Fibroblast of the conjunctiva (primary cell): ENCODE results near the gene KRT13.
A peak's percentile ranks its signal among the peaks of the same experiment; 100 is the strongest.

Experiments used
- DNase-seq: peaks from one replicate; pipeline ENCODE4 v3.0.0-alpha.2; 2010; ENCODE audit warnings: low read depth

Gene KRT13

GRCh38 chr17:41519501-41520224 is 14.3 kb upstream of the KRT13 start:
- DNase-seq, result no peak

GRCh38 chr17:41518789-41519449 is 13.5 kb upstream of the KRT13 start, which contains the start of gene KRT15:
TSS of gene KRT15 (minus strand) at chr17:41518890. CDS start at chr17:41518827, 63 bp downstream.
- no peak for DNase-seq

- DNase-seq, result no peak
Measured at GRCh38 chr17:41518031-41518430, 12.6 kb upstream of the KRT13 start.

- no peak for DNase-seq
Measured at GRCh38 chr17:41516830-41517283, 11.4 kb upstream of the KRT13 start.

GRCh38 chr17:41516147-41516829 is 10.9 kb upstream of the KRT13 start:
- DNase-seq, result no peak

GRCh38 chr17:41513168-41513547 is 7.7 kb upstream of the KRT13 start:
- DNase-seq, result no peak

GRCh38 chr17:41512546-41513167 is 7.2 kb upstream of the KRT13 start:
- DNase-seq, result no peak

GRCh38 chr17:41511716-41512115 is 6.3 kb upstream of the KRT13 start:
- DNase-seq, result no peak

GRCh38 chr17:41511116-41511515 is 5.7 kb upstream of the KRT13 start:
- no peak for DNase-seq

GRCh38 chr17:41510251-41511065 is 5.0 kb upstream of the KRT13 start:
- no peak for DNase-seq

- DNase-seq, result no peak
Measured at GRCh38 chr17:41507315-41507880, 2.0 kb upstream of the KRT13 start.

- no peak for DNase-seq
Measured at GRCh38 chr17:41505809-41506767, 676 bp upstream of the KRT13 start.

- DNase-seq, result no peak
Measured at GRCh38 chr17:41504246-41504977, 1.0 kb downstream of the KRT13 start.

- no peak for DNase-seq
Measured at GRCh38 chr17:41503202-41503601, 2.2 kb downstream of the KRT13 start.

- DNase-seq, result no peak
Measured at GRCh38 chr17:41500131-41500911, 5.1 kb downstream of the KRT13 start.

- DNase-seq, result no peak
Measured at GRCh38 chr17:41499714-41500113, 5.7 kb downstream of the KRT13 start.

- DNase-seq, result no peak
Measured at GRCh38 chr17:41498276-41498675, 7.1 kb downstream of the KRT13 start.

GRCh38 chr17:41496803-41497484 is 8.5 kb downstream of the KRT13 start:
- peak; percentile 57 for DNase-seq
